Measurements from ENCODE around the gene XRRA1. TPM values are rescaled to one million over a fixed set of nuclear protein-coding genes. Genes with fewer than 3 reads are reported as not detected.

XRRA1 gene, protein sequence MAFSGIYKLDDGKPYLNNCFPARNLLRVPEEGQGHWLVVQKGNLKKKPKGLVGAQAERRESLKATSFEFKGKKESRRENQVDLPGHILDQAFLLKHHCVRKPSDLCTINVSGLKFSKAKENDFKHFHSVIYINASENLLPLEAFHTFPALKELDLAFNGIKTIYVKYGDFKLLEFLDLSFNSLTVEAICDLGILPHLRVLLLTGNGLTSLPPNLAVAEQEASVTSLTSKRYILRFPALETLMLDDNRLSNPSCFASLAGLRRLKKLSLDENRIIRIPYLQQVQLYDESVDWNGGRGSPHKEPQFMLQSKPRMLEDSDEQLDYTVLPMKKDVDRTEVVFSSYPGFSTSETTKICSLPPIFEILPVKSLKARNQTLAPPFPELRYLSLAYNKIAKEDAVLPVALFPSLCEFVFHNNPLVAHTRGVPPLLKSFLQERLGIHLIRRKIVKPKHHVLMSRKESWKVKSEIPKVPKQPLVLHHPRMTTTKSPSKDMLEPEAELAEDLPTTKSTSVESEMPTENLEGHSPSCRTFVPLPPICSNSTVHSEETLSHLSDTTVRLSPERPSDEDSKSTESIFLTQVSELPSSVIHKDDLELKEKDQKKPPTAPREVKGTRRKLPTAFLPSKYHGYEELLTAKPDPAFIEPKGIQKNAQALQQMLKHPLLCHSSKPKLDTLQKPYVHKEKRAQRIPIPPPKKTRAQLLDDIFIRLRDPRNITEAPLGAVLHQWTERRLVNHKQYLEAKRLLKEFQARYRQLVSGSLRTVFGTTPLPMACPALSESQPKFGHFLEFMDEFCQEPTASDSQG
- 4.4 to 6.1 TPM (median 5.8 TPM) in 5 replicates for total RNA-seq (2022; extraction: Qiagen RNA extraction; ENCODE audit: low read depth)

DNA sequence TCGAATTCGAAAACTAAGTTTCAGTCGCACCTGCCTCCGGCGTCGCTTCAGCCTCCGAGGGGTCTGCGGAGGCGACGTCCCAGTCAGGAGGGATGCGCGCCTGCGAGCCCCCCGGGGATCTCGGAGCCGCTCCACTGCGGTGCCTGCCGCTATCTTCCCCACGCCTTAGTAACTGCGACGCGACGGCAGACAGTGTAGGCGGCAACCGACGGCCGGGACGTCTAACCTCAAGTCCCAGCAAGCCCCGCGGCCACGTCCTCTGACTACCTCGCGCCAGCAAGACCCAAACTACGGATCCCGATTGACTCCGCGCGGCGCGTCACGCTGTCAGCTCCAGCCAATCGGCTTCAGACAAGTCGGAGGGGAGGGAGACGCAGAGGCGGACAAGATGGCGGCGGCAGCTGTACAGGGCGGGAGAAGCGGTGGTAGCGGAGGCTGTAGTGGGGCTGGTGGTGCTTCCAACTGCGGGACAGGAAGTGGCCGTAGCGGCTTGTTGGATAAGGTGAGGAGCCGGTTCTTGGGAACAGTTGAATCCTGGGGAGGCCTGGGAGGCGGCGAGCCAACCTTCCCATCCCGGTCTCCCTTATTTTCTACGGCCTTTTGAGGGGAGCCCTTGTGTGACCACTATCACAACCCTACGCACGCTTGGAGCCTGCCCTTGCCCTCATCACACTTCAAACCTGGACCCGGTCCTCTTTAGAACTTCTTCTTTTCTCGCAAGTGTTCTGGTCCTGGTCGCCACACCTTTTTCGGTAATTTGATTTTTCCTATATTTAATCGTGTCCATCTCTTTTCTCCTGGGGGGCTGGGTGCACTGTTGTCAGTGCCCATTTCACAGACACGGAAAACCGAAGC lies at the start of gene XRRA1, which contains the start of gene SPCS2:
Gene XRRA1, minus strand, starts transcription at position 194 of the 855 bp plus-strand sequence. CDS start 8,213 bp downstream, outside the sequence.
Gene SPCS2, plus strand, starts transcription at position 369 of the 855 bp plus-strand sequence. Its CDS starts 20 bp downstream, at position 389.

GRCh38 chr11:74988541-74989259 lies 39.8 kb upstream of the XRRA1 start, which contains the start of gene NEU3:
NEU3 (plus strand) TSS chr11:74988933; CDS start chr11:74989061, 128 bp downstream.

Other genes starting within 250 kb of the XRRA1 start
- gene CHRDL2, start 217.7 kb downstream of the XRRA1 start, total RNA-seq (2022; extraction: Qiagen RNA extraction; ENCODE audit: low read depth) = 2.4 to 6.0 TPM (median 4.4 TPM) in 5 replicates
- gene RNF169, start 200.2 kb downstream of the XRRA1 start, total RNA-seq (2022; extraction: Qiagen RNA extraction; ENCODE audit: low read depth) = 3.7 to 6.3 TPM (median 5.2 TPM) in 5 replicates
- 205 to 286 TPM (median 250 TPM) in 5 replicates for gene SPCS2, start 175 bp upstream of the XRRA1 start, total RNA-seq (2022; extraction: Qiagen RNA extraction; ENCODE audit: low read depth)
- 3.1 to 4.3 TPM (median 4.2 TPM) in 5 replicates for gene NEU3, start 39.8 kb upstream of the XRRA1 start, total RNA-seq (2022; extraction: Qiagen RNA extraction; ENCODE audit: low read depth)
- gene OR2AT4, start 147.8 kb upstream of the XRRA1 start, total RNA-seq (2022; extraction: Qiagen RNA extraction; ENCODE audit: low read depth) = not detected in 5 replicates
- gene SLCO2B1, start 202.0 kb upstream of the XRRA1 start, total RNA-seq (2022; extraction: Qiagen RNA extraction; ENCODE audit: low read depth) = 3.2 to 4.0 TPM (median 3.4 TPM) in 5 replicates

Data from A549 treated with RU486 at 1 μM for 4 hours (cell line).